HUDEP-2 (cell line): Measurements from ENCODE around the gene ABCA7.

Experiments
- DNase-seq, 76 experiments: peaks; one replicate each; lab custom pipeline; 2025; ENCODE audit not compliant: unreplicated experiment in 76 of 76; lab: John Stamatoyannopoulos, UW

Gene ABCA7

GRCh38 chr19:1098177-1099051, 58.5 kb downstream of the ABCA7 start:
- DNase-seq: no peak

- DNase-seq: no peak
Measured at GRCh38 chr19:1101337-1101698, 61.4 kb downstream of the ABCA7 start.

DNA sequence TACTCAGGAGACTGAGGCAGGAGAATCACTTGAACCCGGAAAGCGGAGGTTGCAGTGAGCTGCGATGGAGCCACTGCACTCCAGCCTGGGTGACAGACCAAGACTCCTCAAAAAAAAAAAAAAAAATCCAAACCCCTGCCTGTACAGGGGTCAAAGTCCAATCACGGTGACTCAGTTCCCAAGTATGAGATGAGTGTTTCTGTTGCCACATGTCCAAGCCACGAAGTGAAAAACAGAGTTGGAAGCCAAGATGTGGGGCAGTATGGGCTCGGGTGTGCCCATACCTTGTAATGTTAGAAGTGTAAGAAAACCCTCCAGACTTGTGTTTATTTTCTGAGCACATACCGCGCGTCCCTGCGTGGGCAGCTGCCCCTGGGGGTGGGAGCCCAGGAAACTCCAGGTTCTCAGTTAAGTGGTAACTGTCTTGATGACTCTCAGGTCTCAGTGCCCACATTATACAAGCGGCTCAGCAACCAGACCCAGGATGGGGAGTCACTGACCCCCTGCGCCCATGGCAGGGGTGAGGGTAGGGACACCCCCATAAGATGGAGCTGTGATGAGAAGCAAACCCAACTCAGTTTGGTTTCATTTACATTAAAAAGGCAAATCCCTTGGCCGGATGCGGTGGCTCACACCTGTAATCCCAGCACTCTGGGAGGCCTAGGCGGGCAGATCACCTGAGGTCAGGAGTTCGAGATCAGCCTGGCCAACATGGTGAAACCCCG, 62.7 kb downstream of the ABCA7 start:
- no peak for DNase-seq

- DNase-seq: no peak
Measured at GRCh38 chr19:1103132-1103707, 63.3 kb downstream of the ABCA7 start.

- DNase-seq: peak in 75 of 76 experiments; percentile 85 to 100 (median 99)
Measured at GRCh38 chr19:1103708-1104310, 63.9 kb downstream of the ABCA7 start, which contains the start of gene GPX4. TSS of gene GPX4 (plus strand) at chr19:1103994. CDS start at chr19:1104044, 50 bp downstream.

GRCh38 chr19:1104311-1105007, 64.6 kb downstream of the ABCA7 start:
- peak in 62 of 76 experiments; percentile 7 to 80 (median 60) for DNase-seq

GRCh38 chr19:1105008-1105872, 65.3 kb downstream of the ABCA7 start:
- DNase-seq: no peak

- no peak for DNase-seq
Measured at GRCh38 chr19:1105873-1106840, 66.2 kb downstream of the ABCA7 start.

GRCh38 chr19:1106841-1107660, 67.1 kb downstream of the ABCA7 start:
- DNase-seq: peak in 70 of 76 experiments; percentile 35 to 89 (median 73)

GRCh38 chr19:1107661-1108261, 67.9 kb downstream of the ABCA7 start:
- DNase-seq: no peak

- no peak for DNase-seq
Measured at GRCh38 chr19:1108291-1109031, 68.6 kb downstream of the ABCA7 start.

DNA sequence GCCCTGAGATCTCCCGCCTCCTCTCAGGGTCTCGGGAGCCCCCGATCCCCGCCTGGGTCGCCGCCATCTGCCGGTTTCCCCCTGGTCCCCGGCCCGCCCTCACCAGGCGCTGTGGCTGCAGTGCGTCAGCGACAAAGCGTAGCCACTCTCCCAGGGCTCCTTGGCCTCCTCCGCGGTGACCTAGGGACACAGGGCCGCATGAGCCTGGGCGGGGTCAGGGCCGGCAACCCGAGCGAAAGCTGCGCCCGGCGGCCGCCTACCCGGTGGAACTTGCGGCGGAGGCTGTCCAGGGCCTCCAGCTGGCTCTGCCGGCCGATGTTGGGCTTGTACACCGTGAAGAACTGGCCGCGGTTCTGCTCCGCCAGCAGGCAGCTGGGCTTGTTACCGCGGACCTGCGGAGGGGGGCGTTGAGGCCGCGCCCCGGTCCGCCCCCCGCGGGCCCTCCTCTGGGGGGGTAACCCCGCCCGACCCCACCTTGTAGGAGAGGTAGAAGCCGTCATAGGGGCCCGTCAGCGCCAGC, 69.2 kb downstream of the ABCA7 start:
- DNase-seq: no peak

DNA sequence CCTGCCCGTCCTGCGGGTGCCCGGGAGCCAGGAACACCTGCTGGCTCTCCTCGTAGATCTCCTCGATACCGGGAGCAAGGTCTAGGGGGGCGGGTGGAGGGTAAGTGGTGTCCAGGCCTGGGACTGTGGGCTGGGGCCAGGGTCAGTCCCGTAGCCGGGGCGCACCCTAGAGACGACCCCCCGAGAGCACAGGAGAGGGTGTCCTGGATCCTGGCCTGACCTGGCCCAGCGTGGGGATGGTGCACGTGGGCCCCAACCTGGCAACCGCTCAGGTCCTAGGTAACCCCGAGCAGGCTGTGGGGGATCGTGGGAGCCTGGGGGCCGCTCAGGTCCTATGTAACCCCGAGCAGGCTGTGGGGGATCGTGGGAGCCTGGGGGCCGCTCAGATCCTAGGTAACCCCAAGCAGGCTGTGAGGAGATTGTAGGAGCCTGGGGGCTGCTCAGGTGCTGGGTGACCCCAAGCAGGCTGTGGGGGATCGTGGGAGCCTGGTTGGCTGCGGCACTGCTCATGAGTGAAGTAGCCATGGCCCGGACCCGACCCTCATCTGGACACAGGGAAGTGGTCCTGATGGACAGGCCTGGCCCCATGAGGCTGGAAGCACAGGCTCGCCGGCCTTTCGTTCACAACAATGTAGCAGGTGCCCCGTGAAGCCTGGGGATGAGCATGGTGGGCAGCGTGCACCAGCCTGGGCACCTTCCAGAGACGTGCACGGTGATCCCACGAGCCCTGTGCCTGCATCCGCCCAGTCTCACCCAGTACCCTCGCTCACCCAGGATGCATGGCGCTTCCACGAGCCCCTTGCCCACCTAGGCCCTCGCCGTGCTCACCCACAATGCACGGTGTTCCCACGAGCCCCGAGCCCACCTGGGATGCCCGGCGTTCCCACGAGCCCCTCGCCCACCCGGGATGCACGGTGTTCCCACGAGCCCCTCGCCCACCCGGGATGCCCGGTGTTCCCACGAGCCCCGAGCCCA, 70.1 kb downstream of the ABCA7 start:
- DNase-seq: no peak

DNA sequence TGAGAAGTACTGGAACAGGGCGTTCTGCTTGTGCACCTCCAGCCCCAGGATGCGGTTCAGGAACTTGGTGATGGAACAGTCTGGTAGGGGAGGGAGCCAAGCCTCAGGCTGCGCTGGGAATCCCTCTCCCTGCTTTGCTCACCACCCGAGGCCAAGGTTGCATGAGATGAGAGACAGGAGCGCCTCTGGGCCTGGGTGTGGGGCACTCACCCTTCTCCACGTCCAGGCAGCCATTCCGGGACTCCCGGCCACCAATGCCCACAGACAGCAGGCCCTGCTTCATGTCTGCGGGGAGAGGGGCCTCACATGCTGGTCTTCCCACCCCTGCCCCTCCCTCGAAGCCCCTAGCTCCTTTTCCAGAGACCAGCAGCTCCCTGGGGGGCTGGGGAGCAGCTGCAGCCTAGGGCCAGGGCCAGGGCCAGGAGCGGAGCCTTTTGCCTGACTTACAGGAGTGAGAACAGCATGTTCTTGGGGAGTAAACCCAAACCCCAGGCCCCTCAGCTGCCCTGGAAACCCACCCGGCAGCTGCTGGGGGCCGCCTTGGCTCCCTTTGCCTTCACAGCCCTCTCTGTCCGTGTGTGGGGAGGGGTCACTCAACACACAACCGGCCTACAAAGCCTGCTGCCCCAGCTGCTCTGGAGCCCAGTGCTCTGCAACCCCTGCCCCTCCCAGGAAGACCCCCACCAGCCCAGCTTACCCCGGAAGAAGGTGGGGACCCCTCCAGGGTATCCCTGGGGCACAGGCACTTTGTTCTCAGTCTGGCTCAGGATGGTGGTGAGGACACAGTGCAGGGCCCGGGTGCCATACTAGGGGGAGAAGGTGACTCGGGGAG, 71.1 kb downstream of the ABCA7 start:
- DNase-seq: no peak
